OCI-LY1 (cell line): ENCODE data around the gene GPR173.

Source experiments
- EZH2 ChIP-seq: fragments of 200-600 bp; sonication (generic), shearing (Covaris generic); IDR thresholded peaks from 2 replicates; pipeline ENCODE4 v1.8.0; 2017; ENCODE audit warnings: borderline replicate concordance, mixed run types, mild to moderate bottlenecking, antibody characterized with exemption, low read length, moderate library complexity, mixed read lengths
- TF ChIP-seq, protein P1 (sequence below): fragments of 200-600 bp; sonication (generic), shearing (Covaris generic); IDR thresholded peaks from 2 replicates; pipeline ENCODE4 v1.5.1; 2017; ENCODE audit warnings: mild to moderate bottlenecking, antibody characterized with exemption, low read length, moderate library complexity, mixed read lengths

- TF ChIP-seq, protein P1, sequence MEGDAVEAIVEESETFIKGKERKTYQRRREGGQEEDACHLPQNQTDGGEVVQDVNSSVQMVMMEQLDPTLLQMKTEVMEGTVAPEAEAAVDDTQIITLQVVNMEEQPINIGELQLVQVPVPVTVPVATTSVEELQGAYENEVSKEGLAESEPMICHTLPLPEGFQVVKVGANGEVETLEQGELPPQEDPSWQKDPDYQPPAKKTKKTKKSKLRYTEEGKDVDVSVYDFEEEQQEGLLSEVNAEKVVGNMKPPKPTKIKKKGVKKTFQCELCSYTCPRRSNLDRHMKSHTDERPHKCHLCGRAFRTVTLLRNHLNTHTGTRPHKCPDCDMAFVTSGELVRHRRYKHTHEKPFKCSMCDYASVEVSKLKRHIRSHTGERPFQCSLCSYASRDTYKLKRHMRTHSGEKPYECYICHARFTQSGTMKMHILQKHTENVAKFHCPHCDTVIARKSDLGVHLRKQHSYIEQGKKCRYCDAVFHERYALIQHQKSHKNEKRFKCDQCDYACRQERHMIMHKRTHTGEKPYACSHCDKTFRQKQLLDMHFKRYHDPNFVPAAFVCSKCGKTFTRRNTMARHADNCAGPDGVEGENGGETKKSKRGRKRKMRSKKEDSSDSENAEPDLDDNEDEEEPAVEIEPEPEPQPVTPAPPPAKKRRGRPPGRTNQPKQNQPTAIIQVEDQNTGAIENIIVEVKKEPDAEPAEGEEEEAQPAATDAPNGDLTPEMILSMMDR = no peak
- no peak for TF ChIP-seq EZH2
Observed at GRCh38 chrX:53031380-53031779, 17.2 kb upstream of the GPR173 start.
